HK-2 (cell line): ENCODE results near the gene ARPIN.
A peak's percentile ranks its signal among the peaks of the same experiment; 100 is the strongest.
"Not testable (repeated sequence)": the region's sequence is repeated elsewhere in the genome, so short reads cannot be mapped to it uniquely, and the experiment has no call there.

ENCODE experiments used
- DNase-seq: peaks from one replicate; pipeline ENCODE4 v3.0.0-alpha.2; 2018; ENCODE audit not compliant: unreplicated experiment

The ARPIN gene

DNA sequence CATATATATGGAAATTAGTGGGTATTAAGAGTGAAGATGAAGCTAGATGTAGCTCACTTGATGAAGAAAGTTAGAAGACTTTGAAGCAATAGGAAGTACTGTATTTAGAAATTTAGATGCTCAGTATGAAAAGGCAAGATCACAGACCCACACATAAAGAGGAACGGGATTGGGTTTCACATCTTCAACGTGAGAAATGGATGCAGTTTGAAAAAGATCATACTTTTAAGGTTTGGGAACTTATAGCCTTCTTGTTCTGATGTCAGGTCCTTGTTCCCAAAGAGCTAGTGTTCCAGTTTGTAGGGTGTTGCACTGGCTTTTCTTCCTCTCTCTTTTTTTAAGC, 35.7 kb downstream of the ARPIN start:
- DNase-seq: no peak

DNA sequence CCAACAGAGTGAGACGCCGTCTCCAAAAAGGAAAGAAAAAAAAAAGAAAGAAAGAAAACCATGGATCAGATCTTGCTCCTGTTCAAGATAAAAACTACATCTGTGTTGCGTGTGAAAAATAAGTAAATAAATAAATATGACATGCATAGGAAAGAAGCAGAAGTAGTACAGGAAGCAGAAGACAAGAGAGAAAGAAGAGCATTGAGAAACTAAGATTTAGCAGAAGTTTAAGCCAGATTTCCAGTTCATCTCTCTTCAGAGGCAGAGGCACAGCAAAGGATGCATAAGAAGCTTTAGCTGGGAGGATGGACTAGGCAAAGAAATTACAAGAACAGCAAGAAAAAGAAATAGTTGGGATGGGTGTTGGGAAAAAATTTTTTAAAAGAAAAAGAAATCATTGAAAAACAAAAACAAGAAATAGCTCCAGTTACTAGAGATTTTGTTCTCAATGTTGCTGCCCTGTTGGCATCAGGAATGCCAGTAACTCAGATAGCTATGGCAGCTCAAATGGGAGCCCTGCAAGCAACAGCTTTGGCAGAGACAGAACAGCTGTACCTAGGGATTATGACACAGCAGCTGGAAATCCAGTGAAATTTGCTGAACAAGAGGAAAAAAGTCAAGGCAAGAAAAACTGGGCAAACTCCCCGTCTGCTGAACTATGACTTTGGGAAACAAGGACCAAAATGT, 36.2 kb downstream of the ARPIN start:
- no peak for DNase-seq

DNA sequence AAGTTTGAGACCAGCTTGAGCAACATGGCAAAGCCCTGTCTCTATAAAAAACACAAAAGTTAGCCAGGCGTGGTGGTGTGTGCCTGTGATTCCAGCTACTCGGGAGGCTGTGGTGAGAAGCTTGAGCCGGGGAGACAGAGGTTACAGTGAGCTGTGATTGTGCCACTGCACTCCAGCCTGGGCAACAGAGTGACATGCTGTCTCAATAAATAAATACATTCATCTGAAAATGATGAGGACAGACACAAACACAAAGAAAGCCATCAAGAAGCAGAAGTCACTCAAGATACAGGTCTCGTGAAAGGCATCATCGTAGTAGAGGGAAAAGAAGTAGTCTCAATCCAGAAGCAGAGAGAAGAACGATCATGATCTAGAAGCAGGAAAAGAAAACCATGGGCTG, 37.0 kb downstream of the ARPIN start:
- DNase-seq: no peak

DNA sequence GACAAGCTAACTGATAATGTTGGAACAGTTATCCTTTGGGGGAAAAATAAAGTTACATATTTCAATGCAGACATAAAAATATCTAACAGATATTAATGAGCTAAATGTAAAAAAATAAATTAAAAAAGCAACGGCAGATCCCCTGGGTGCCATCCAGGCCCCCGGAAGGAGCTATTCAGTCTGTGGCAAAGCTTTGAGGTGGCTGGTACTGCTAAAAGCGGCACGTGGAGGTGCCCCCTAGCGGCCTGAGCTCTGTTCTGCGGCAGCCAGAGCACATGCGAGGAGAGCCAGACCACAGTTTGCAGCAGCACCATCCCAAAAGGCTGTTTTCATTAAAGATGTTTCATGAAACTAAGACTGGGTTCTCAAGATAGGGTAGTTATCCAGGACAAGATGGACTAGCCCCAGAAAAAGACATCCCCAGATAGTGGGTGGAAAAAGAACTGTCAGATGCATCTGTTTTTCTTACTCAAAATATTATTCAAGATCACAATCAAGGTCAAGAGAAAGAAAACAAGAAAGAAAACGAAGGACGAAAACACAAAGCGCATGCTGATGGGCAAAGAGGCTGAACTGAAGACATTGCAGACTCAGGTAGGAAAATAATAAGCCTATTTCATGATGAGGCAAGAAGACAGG, 37.7 kb downstream of the ARPIN start:
- DNase-seq: peak; percentile 72

DNA sequence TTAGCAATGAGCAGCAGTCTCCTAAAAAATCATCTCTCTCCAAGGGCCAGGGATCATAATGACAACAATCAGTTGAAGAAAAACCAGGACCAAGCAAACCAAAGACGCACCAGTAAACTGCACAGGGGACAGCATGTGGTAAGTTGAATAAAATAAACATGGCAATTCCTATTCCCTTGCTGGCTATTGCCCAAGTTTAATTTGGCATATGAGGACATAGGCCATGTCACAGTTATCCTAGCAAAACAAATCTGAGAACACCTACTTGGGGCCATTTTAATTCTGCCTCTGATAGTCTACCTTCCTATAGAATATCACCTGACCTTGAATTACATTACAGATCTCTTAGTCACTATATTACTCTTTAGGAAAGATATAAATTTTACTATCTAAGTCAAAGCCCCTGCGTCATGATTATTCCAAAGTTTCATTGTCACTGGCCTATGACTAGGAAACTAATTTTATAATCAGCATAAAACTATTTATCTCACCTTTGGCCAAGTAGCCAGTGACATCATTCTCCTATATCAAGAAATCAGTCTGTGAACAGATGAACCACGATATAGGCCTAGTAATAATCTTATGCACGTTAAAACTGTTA, 42.0 kb downstream of the ARPIN start:
- no peak for DNase-seq

DNA sequence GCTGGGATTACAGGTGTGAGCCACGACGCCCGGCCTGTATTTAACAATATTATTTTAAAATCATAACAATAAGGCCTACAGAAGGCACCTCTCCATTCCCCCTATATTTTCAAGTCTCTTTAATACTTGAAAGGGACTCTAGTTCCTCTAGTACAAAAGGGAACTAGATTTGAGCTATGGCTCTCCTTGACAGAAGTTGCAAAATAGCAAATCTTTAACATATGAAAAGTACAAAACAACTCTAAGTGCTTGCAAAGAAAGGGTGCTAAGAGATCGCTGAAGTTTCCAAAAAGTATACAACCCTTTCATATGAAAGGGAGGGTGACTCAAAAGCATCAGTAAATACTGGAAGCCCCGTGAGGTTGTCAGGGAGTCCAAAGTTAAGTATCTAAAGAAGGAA, 42.7 kb downstream of the ARPIN start:
- DNase-seq: no peak

DNA sequence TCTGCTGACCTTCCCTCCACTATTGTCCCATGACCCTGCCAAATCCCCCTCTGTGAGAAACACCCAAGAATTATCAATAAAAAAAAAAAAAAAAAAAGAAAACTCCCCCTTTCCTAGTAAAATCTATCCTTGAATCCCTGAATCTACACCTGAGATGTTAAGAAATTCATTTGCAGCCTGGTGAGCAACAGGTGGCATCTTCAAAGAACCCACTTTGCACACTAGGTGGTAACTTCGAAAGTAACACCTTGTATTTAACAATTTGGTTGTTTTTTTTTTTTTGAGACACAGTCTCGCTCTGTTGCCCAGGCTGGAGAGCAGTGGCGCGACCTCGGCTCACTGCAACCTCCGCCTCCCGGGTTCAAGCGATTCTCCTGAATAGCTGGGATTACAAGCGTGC, 43.3 kb downstream of the ARPIN start:
- DNase-seq: not testable (repeated sequence)

DNA sequence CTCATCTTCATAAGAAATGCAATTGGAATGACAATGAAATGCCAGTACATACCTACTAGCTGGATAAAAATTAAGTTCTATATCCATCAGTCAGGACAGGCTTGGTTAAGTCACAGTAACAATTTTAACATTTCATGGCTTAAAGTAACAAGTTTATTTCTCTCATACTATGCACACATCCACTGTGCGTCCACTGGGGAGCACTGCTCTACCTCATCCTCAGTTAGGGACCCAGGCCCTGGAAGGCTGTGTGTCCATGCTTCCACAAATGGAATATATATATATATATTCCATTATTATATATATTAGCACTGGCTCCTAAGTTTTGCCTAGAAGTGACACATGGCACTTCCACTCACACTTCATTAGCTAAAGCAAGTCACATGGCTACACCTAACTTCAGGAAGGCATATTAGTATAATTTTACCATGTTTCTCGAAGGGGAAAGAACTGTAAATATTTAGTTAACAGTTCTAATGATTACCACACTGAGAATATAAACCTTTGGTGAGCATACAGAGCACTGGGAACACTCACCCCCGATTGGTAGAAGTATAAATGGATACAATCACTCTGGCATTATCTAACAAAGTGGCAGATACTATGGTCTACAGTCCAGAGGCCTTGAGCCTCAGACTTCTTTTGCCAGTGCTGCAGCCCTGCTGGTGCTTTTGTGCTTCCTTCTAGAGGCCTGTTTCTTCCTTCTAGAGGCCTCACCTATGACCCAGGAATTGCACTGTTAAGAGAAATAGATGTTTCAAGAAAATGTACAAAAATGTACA, 47.6 kb downstream of the ARPIN start:
- no peak for DNase-seq

DNA sequence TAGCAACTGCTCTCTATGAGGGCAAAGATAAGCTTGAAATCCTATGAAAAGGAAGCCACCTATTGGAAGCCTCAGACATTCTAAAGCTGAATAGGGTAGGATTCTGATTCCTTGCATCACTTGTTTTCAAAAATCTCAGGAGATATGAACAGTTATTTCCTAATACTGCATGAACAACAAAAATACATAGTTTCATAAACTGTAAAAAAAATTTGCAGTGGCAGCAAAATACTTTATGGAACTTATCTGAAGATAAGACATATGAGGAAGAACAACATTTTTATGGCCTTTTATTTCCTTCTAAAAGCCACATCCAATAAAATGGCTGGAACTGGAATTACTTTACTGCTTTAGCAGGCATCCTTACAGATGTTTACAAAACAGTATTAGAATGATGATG, 48.8 kb downstream of the ARPIN start:
- DNase-seq: no peak

DNA sequence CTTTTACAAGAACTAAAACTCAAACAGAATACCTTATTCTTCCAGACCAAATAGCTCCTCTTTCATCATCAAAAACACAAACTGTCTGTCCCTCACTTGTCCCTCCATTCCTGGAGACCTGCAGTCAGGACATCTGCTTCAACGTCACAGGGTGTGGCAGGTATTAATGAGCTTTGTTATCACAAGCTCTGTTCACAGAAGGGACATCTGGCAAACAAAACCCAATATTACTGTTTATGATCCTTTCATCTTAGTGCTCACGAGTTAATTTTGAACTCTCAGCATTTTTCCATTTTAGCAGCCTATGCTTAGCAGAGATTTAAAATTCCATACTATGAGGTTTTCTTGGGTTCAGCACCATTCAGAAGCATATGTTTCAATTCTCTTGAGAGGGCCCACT, 51.9 kb downstream of the ARPIN start:
- no peak for DNase-seq

DNA sequence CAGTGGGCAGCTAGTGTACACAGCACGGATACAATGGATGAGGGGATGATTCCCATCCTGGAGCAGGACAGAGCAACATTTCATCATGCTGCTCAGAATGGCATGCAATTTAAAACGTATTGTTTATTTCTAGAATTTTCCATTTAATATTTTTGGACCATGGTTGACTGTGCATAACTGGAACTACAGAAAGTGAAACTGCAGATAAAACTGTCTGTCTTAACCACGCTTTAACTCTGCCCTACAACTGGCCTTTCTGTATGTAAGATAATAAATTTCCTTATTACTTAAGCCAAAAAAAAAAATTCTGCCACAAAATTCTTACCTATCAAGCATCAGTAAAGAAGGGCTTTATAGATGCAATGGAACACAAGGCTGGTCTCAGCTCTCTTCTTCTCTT, 52.3 kb downstream of the ARPIN start:
- no peak for DNase-seq

DNA sequence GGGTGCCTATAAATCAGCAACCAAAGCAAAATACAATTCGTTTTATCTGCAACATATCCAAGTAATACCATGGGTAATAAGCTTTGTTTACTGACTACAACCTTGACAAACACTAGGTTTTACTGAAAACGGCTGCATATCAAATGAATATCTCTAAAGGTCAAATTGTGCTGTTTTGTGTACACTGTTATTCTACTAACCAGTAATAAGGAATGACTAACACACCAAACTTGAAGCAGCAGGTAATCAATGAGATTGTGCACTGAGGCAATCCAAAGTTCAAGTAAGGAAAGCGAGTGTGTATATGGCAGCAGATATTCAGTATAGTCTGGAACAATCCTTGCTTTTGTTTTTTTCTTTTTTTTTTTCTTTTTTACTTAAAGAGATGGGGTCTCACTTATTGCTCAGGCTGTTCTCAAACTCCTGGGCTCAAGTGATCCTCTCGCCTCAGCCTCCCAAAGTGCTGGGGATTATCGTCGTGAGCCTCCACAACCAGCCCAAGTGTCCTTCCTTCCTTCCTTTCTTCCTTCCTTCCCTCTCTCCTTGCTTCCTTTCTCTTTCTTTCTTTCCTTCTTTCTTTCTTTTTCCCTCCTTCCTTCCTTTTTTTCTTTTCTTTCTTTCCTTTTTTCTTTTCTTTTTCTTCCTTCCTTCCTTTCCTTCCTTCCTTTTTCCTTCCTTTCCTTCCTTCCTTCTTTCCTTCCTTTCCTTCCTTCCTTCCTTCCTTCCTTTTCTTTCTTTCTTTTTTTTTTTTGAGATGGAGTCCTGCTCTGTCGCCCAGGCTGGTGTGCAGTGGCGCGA, 53.9 kb downstream of the ARPIN start:
- DNase-seq: no peak

DNA sequence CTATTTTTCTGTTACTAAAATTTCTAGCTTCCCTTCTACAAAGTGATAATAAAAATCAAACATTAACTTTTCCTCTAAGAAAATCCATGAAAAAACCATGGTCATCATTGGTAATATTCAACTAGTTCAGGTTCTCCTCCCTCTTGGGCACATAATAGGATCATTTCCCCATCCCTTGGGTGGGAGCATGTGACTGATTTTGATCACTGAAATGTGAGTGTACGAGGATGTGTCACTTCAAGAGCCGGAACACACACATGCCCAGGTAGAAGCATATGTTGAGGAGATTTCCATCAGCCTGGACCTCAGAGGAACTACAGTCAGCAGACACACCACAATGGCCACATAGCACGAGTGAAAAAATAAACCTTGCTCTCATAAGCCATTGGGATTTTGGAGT, 55.1 kb downstream of the ARPIN start:
- DNase-seq: peak; percentile 16

DNA sequence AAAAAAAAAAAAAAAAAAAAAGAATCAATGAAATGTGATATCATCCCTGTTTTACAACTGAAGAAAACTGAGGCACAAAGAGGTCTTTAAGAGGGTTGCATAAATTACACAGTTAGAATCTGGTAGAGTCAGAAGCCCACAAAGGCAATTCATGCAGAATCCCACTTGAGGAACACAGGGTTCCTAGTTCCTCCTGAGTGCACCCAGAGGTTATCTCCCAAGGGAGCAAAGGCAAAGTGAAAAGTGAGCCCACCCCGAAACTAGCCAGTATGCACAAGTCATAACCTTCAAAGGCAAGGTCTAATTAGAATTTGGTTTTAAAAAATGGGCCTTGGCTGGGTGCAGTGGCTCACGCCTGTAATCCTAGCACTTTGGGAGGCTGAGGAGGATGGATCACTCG, 56.8 kb downstream of the ARPIN start:
- no peak for DNase-seq

DNA sequence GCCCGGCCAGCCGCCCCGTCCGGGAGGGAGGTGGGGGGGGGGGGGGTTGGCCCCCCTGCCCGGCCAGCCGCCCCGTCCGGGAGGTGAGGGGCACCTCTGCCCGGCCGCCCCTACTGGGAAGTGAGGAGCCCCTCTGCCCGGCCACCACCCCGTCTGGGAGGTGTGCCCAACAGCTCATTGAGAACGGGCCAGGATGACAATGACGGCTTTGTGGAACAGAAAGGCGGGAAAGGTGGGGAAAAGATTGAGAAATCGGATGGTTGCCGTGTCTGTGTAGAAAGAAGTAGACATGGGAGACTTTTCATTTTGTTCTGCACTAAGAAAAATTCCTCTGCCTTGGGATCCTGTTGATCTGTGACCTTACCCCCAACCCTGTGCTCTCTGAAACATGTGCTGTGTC, 57.9 kb downstream of the ARPIN start:
- DNase-seq: not testable (repeated sequence)

DNA sequence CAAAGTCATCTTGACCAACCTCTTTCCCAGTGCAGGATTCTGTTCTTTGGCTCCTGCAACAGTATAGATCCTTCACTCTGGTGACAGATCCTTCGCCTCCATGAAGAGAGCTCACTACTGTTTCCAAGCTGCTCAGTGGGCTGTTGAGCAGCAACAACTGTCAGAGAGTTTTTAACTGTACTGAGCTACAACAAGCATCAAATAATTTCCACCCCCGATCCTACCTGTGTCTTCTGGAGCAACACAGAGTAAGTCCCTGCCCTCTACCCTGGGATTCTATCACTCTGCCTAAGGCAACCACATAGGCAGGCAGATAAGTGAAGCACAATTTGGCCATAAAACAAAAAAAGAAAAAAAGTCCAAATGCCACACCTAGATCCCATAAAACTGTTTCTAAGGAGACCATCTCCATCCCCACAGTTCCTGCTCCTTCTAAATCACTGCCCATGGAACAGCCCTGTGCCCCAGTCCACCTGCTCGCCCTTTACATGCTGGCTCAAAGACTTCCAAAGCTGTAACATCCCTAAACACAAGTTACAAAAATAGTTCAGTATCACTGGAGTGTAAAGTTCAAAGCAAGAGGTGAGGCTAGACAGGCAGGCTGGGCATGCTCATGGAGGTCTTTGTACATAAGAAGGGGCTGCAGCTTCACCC, 60.3 kb downstream of the ARPIN start:
- no peak for DNase-seq

DNA sequence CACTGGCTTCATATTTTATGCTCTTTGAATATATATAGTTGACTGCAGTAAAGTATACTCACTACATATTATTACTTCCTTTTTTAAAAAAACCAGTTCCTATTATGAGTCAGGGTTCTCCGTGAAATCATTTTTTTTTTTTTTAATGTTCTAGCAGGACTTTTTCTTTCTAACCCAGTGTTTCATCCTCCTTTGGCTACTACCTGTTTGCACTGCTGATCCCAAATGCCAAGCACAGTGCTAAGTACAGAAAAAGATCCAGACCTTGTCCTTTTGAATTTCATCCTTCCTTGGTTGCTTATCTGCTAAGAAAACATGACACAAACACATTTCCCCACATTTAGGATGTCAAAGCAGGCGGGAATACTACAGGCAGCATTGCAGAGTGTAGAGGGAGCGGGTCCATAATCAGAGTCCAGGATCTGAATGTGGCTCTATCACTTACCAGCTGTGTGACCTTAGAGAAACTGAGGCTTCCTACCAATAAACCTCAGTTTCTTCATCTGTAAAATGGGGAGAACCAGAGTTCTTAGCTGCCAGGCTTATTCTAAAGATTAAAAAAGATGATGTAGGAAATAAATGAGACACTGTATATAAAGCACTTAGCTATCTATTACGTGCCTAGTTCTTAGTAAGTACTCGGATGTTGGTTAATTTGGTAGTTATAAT, 60.9 kb downstream of the ARPIN start:
- DNase-seq: no peak

DNA sequence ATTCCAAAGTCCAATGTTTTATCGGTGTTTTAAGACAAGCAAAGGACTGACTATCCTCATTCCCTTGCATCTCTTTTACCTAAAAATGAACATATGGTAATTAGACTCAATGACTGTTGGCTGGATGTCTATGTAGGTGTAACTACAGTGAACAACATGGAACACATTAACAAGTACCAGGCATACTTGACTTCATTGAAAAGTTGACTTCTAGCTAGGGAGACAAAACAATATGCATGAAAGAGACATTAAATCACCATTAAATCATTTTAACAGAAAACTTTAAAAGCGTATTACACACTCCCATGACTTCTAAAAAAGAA, 63.8 kb downstream of the ARPIN start:
- no peak for DNase-seq

DNA sequence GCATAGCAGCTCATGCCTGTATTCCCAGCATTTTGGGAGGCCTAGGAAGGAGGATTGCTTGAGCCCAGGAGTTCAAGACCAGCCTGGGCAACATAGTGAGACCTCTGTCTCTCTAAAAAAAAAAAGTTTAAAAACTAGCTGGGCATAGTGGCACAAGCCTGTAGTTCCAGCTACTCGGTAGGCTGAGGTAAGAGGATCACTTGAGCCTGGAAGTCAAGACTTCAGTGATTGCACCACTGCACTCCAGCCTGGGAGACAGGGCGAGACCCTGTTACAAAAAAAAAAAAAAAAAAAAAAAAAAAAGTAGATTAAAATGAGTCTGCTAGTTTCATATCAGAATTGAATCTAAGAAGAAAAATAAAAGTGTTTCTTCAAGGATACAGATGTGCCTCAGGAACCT, 65.7 kb downstream of the ARPIN start:
- no peak for DNase-seq

DNA sequence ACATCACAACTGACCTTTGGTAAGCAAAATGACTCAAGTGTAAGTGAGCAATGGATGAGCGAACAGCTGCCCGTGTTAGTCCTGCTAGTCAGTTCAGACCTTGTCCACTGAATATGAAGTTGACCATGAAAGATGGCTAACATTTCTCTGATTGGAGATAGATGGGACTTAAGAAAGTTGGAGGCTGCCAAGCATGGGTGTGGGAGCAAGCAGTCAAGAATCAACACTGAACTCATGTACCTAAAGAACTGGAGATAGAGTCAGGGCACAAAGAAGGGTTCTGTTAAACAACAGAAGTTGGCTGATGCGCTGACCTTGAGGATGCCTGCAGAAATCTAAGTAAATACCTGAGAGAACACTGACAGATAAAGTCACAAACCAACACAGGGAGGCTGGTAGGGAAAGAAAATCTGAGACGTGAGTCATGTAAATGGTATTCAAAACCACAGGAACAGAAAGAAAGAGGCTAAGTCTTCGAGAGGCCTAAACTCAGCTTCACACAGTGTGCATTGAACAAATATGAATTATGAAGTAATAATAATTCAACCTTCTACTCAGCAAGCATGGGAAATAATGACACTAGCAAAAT, 67.4 kb downstream of the ARPIN start:
- no peak for DNase-seq
